SU-DHL-6 (cell line): ENCODE data around the gene PLXDC1.

Experiments used
- CTCF ChIP-seq: fragments of 200-600 bp; sonication (generic); IDR thresholded peaks from one replicate; pipeline ENCODE4 v1.5.1; 2017; ENCODE audit warnings: antibody characterized with exemption, mild to moderate bottlenecking, low read length, moderate library complexity; ENCODE audit not compliant: insufficient read depth, poor library complexity, severe bottlenecking
- EZH2phosphoT487 ChIP-seq: fragments of 200-600 bp; sonication (generic), shearing (Covaris generic); conservative IDR thresholded peaks from 2 replicates; pipeline ENCODE4 v1.6.1; 2018; ENCODE audit warnings: mild to moderate bottlenecking, antibody characterized with exemption, low read length, moderate library complexity, mixed read lengths

- TF ChIP-seq CTCF = no peak
- no peak for TF ChIP-seq EZH2phosphoT487
These were observed 7.0 kb downstream of the PLXDC1 start for GRCh38 chr17:39144416-39144840.
